C4-2B (cell line): ENCODE results near the gene KRT35.

Experiments
- H3K27ac ChIP-seq: fragments of 450-650 bp; 2 replicates; pipeline ENCODE4 v1.5.1; 2017
- CTCF ChIP-seq: fragments of 450-650 bp; conservative IDR thresholded peaks from 2 replicates; pipeline ENCODE4 v1.5.1; 2017; ENCODE audit warnings: mild to moderate bottlenecking
- ZFX ChIP-seq: fragments of 450-650 bp; IDR thresholded peaks from 2 replicates; pipeline ENCODE4 v1.6.1; 2017

KRT35 gene

GRCh38 chr17:41476866-41477815, 3.8 kb downstream of the KRT35 start:
- TF ChIP-seq CTCF, result no peak
- TF ChIP-seq ZFX, result no peak
- no peak overlapping the region for H3K27ac ChIP-seq

GRCh38 chr17:41475421-41475820, 5.5 kb downstream of the KRT35 start:
- no peak for TF ChIP-seq CTCF

DNA sequence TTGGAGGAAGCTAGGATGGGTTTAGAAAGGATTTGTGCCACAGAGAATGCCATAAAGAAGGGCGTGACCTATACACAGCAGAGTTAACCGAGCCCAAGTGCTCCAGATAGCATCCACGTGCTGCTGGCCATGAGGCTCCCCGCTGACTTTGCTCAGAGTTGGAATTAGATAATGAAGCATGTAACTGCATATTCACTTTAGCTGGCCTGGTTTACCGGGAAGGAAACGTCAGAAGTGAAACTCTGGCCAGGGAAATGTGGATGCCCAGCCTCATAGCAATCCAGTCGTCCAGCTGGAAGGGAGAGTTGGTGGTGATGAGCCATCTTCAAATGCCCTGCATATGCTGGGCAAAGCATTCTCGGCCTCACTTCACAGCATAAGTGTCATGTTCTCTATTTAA, 6.1 kb downstream of the KRT35 start:
- TF ChIP-seq ZFX (no peak), CTCF (no peak)
- H3K27ac ChIP-seq, result no peak overlapping the region

More at GRCh38 chr17:41475421-41475820, 5.5 kb downstream of the KRT35 start:
- H3K27ac ChIP-seq, result no peak overlapping the region

DNA sequence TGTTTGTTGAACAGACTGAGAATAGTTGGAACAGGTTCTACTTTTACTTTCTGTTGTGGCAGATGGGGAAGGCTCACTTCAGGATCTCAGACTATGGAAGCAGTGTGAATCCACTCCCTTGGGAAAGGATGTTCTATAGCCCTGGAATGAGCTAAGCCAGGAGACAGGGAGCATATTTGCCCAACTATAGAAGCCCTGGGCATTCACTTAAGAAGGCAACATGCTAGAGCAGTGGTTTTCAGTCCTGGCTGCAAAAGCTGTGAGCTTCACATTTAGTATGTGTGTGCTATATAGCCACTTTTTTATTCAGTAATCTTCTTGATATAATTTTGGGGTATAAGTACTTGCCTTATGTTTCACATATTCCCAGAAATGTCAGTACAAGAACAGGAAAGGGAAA, 12.6 kb downstream of the KRT35 start:
- no peak for TF ChIP-seq ZFX
- no peak for TF ChIP-seq CTCF

DNA sequence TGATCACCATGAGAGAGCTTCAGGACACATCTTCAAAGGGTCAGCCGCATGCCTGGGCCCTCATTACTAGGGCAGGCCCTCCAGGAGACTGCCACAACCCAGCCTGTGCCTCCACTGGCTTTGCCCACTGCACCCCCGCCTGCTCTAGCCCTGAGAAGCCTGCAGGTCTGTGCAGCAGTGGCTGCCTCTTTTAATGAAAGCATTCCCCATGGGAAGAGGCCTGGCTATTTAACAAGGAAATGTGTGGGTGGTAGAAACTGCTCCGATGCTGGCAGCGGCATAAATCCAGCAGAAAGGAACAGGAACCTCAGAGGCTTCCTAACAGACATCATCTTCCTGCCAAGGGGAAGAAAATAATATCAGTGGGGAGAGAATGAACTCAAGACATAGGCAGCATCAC, 13.4 kb downstream of the KRT35 start:
- TF ChIP-seq ZFX (no peak), CTCF (no peak)
- H3K27ac ChIP-seq, result no peak overlapping the region

More for the DNA sequence above, 12.6 kb downstream of the KRT35 start:
- no peak overlapping the region for H3K27ac ChIP-seq

GRCh38 chr17:41466988-41467387, 14.0 kb downstream of the KRT35 start, which contains the start of gene KRT32:
TSS of gene KRT32 (minus strand) at chr17:41467386. CDS start at chr17:41467325, 61 bp downstream.
- H3K27ac ChIP-seq, result no peak within 1 kb of the TSS
- TF ChIP-seq ZFX (no peak), CTCF (no peak)

GRCh38 chr17:41464682-41465081, 16.3 kb downstream of the KRT35 start:
- TF ChIP-seq CTCF, result no peak
- TF ChIP-seq ZFX, result no peak

More at GRCh38 chr17:41464682-41465081, 16.3 kb downstream of the KRT35 start:
- H3K27ac ChIP-seq, result no peak overlapping the region
